ENCODE measurements around the gene SNTG2.

- TF ChIP-seq CTCF (IDR thresholded peaks at IDR 0.05; ENCODE audit: low read depth, low read length, missing input control) (no peak), RAD21 (IDR thresholded peaks at IDR 0.05) (no peak), SP1 (IDR thresholded peaks at IDR 0.05) (no peak), GABPA (IDR thresholded peaks at IDR 0.05 in 1 of 2, conservative IDR thresholded peaks at IDR 0.05 in 1 of 2) (no peak), FOXA1 (IDR thresholded peaks at IDR 0.05) (no peak), ATF3 (IDR thresholded peaks at IDR 0.05) (no peak)
Observed at GRCh38 chr2:989781-990467, 39.3 kb downstream of the SNTG2 start.
